Neural cell (in vitro differentiated cells): ENCODE results near the gene USP6. TPM values are rescaled to one million over a fixed set of nuclear protein-coding genes. Genes with fewer than 3 reads are reported as not detected.
"Not testable (repeated sequence)": the region's sequence is repeated elsewhere in the genome, so short reads cannot be mapped to it uniquely, and the experiment has no call there.

Source experiments
- H2AFZ ChIP-seq: fragments of 200-600, 300-800 bp; sonication (generic), shearing (Covaris generic); 2 replicates; pipeline ENCODE4 v1.6.0; 2014; ENCODE audit warnings: low read depth, mild to moderate bottlenecking, antibody characterized with exemption, low read length, moderate library complexity
- H3F3A ChIP-seq: fragments of 200-600 bp; shearing (Covaris generic); 2 replicates; pipeline ENCODE4 v1.6.1; 2016; ENCODE audit warnings: mild to moderate bottlenecking, moderate library complexity, mixed read lengths, antibody characterized with exemption, low read length; ENCODE audit not compliant: insufficient read depth, poor library complexity, severe bottlenecking
- H3K27ac ChIP-seq: fragments of 200-600, 300-800 bp; sonication (generic), shearing (Covaris generic); 2 replicates; pipeline ENCODE4 v1.5.1; 2014; ENCODE audit warnings: mild to moderate bottlenecking, low read length, moderate library complexity
- H3K27me3 ChIP-seq: fragments of 300-800, 200-600 bp; sonication (generic), shearing (Covaris generic); 2 replicates; pipeline ENCODE4 v1.6.0; 2014; ENCODE audit warnings: mild to moderate bottlenecking, low read depth, low read length, moderate library complexity; ENCODE audit not compliant: insufficient read depth
- H3K36me3 ChIP-seq: fragments of 300-800, 200-600 bp; sonication (generic), shearing (Covaris generic); 2 replicates; pipeline ENCODE4 v1.5.1; 2014; ENCODE audit warnings: mild to moderate bottlenecking, antibody characterized with exemption, low read length, moderate library complexity; ENCODE audit not compliant: insufficient read depth
- H3K4me2 ChIP-seq: fragments of 300-800, 200-600 bp; sonication (generic), shearing (Covaris generic); 2 replicates; pipeline ENCODE4 v1.6.0; 2014; ENCODE audit warnings: mild to moderate bottlenecking, low read length
- H3K4me3 ChIP-seq: fragments of 300-800, 200-600 bp; sonication (generic), shearing (Covaris generic); 2 replicates; pipeline ENCODE4 v1.5.1; 2014; ENCODE audit warnings: mild to moderate bottlenecking, low read length, moderate library complexity
- H3K79me2 ChIP-seq: fragments of 200-600 bp; shearing (Covaris generic); replicated peaks from 2 replicates; pipeline ENCODE4 v1.6.0; 2014; ENCODE audit warnings: mild to moderate bottlenecking, low read length, moderate library complexity; ENCODE audit not compliant: insufficient read depth
- H3K9ac ChIP-seq: fragments of 300-800, 200-600 bp; sonication (generic), shearing (Covaris generic); 2 replicates; pipeline ENCODE4 v1.6.1; 2016; ENCODE audit warnings: mild to moderate bottlenecking, low read length, mixed read lengths
- H3K9me2 ChIP-seq: fragments of 200-600 bp; shearing (Covaris generic); 2 replicates; pipeline ENCODE4 v1.6.1; 2016; ENCODE audit warnings: mild to moderate bottlenecking, low read length, mixed read lengths; ENCODE audit not compliant: insufficient read depth
- H3K9me3 ChIP-seq: fragments of 200-600, 300-800 bp; sonication (generic), shearing (Covaris generic); 2 replicates; pipeline ENCODE4 v1.6.1; 2016; ENCODE audit warnings: mild to moderate bottlenecking, mixed run types, low read length, moderate library complexity, mixed read lengths
- H4K20me1 ChIP-seq: fragments of 200-600 bp; shearing (Covaris generic); 2 replicates; pipeline ENCODE4 v1.6.1; 2016; ENCODE audit warnings: mild to moderate bottlenecking, mixed run types; ENCODE audit not compliant: insufficient read depth
- CTCF ChIP-seq: fragments of 450-650 bp; IDR thresholded peaks from 2 replicates; pipeline ENCODE4 v1.5.1; 2014; ENCODE audit warnings: antibody characterized with exemption, mild to moderate bottlenecking, moderate library complexity; ENCODE audit not compliant: poor library complexity, severe bottlenecking
- EP300 ChIP-seq: fragments of 450-650 bp; conservative IDR thresholded peaks from 2 replicates; pipeline ENCODE4 v1.6.1; 2014; ENCODE audit warnings: antibody characterized with exemption, mild to moderate bottlenecking, moderate library complexity; ENCODE audit not compliant: poor library complexity, severe bottlenecking
- EZH2 ChIP-seq: fragments of 200-600, 300-800 bp; shearing (Covaris generic), sonication (generic); IDR thresholded peaks from 2 replicates; pipeline ENCODE4 v1.6.1; 2014; ENCODE audit warnings: antibody characterized with exemption, low read length, borderline replicate concordance, mild to moderate bottlenecking; ENCODE audit not compliant: insufficient read depth, poor library complexity, severe bottlenecking
- MXI1 ChIP-seq: fragments of 450-650 bp; conservative IDR thresholded peaks from 2 replicates; pipeline ENCODE4 v1.6.1; 2014; ENCODE audit warnings: antibody characterized with exemption, mild to moderate bottlenecking; ENCODE audit not compliant: poor library complexity, severe bottlenecking
- POLR2AphosphoS5 ChIP-seq: IDR thresholded peaks from 2 replicates; pipeline ENCODE4 v1.6.1; 2012
- RAD21 ChIP-seq: fragments of 450-650 bp; conservative IDR thresholded peaks from 2 replicates; pipeline ENCODE4 v1.6.1; 2014; ENCODE audit warnings: antibody characterized with exemption, mild to moderate bottlenecking, moderate library complexity
- SMC3 ChIP-seq: fragments of 450-650 bp; conservative IDR thresholded peaks from 2 replicates; pipeline ENCODE4 v1.6.1; 2014; ENCODE audit warnings: antibody characterized with exemption, mild to moderate bottlenecking, moderate library complexity; ENCODE audit not compliant: poor library complexity
- TAF1 ChIP-seq: IDR thresholded peaks from 2 replicates; pipeline ENCODE4 v1.6.1; 2012; ENCODE audit warnings: low read depth
- polyA plus RNA-seq: library from polyadenylated mRNA; depleted of rRNA; stranded (reverse); fragments of >200 nt; gene quantifications from 2 replicates; pipeline ENCODE4 v1.2.3, GENCODE V29; 2014
- TF ChIP-seq, protein P1 (sequence below): IDR thresholded peaks from 2 replicates; pipeline ENCODE4 v1.6.1; 2012; ENCODE audit warnings: borderline replicate concordance

Gene USP6
- polyA plus RNA-seq, 1 donor from 2014 or later = not detected

DNA sequence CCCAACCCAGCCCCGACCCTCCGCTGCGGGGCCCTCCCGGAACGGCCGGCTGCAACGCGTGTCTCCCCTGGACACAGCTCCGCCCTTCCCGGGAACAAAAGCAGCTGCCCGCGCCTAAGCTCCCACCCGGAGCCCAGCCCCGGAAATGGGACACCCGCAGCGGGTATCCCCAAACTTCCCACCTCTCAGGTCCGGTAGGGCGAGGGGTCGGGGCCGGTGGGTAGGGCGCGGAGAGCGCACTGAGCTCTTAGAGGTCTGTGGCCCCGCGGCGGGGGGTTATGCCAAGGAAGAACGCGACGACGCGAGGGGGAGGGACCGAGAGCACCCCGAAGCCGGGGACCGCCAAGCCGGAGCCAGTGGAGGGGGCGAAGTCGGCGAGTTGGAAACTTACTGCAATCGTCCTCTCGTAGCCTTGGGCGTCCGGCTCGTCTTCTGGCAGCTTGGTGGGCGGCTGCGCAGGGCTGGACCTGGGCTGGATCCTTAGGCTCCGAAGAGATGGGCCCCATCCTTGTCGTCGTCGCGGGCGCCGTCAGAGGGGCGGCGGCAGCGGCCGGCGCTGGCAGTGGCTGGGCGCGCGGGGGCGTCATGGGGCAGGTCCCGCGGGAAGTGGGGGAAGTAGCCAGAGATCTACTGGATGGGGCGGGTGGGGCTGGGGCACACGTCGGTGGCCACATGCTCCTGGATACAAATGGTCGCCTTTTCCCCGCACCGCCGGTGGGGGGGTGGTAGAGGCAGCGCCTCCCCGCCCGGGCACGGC, 6.9 kb downstream of the USP6 start:
- no peaks in the 10 kb centered on the region for H3K9me2 ChIP-seq
- H2AFZ ChIP-seq = no peak overlapping the region
- H3K36me3 ChIP-seq = no peaks in the 10 kb centered on the region
- no peak overlapping the region for H3K27ac ChIP-seq
- H3K9me3 ChIP-seq = peaks cover 4% of the 10 kb centered on the region
- no peak overlapping the region for H3K9ac ChIP-seq
- H3K79me2 ChIP-seq = no peaks in the 10 kb centered on the region
- H3K4me3 ChIP-seq = no peak overlapping the region
- H3K4me2 ChIP-seq = no peak overlapping the region
- peaks cover 10% of the 10 kb centered on the region for H3K27me3 ChIP-seq
- no peaks in the 10 kb centered on the region for H4K20me1 ChIP-seq
- no peak for TF ChIP-seq CTCF
- no peak for TF ChIP-seq EP300
- no peak for TF ChIP-seq SMC3
- no peak for TF ChIP-seq TAF1
- no peak for TF ChIP-seq RAD21
- TF ChIP-seq POLR2AphosphoS5 = no peak
- TF ChIP-seq, protein P1, sequence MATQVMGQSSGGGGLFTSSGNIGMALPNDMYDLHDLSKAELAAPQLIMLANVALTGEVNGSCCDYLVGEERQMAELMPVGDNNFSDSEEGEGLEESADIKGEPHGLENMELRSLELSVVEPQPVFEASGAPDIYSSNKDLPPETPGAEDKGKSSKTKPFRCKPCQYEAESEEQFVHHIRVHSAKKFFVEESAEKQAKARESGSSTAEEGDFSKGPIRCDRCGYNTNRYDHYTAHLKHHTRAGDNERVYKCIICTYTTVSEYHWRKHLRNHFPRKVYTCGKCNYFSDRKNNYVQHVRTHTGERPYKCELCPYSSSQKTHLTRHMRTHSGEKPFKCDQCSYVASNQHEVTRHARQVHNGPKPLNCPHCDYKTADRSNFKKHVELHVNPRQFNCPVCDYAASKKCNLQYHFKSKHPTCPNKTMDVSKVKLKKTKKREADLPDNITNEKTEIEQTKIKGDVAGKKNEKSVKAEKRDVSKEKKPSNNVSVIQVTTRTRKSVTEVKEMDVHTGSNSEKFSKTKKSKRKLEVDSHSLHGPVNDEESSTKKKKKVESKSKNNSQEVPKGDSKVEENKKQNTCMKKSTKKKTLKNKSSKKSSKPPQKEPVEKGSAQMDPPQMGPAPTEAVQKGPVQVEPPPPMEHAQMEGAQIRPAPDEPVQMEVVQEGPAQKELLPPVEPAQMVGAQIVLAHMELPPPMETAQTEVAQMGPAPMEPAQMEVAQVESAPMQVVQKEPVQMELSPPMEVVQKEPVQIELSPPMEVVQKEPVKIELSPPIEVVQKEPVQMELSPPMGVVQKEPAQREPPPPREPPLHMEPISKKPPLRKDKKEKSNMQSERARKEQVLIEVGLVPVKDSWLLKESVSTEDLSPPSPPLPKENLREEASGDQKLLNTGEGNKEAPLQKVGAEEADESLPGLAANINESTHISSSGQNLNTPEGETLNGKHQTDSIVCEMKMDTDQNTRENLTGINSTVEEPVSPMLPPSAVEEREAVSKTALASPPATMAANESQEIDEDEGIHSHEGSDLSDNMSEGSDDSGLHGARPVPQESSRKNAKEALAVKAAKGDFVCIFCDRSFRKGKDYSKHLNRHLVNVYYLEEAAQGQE = no peak
- no peak for TF ChIP-seq MXI1
- TF ChIP-seq EZH2 = no peak
- H3F3A ChIP-seq = no peaks in the 10 kb centered on the region

DNA sequence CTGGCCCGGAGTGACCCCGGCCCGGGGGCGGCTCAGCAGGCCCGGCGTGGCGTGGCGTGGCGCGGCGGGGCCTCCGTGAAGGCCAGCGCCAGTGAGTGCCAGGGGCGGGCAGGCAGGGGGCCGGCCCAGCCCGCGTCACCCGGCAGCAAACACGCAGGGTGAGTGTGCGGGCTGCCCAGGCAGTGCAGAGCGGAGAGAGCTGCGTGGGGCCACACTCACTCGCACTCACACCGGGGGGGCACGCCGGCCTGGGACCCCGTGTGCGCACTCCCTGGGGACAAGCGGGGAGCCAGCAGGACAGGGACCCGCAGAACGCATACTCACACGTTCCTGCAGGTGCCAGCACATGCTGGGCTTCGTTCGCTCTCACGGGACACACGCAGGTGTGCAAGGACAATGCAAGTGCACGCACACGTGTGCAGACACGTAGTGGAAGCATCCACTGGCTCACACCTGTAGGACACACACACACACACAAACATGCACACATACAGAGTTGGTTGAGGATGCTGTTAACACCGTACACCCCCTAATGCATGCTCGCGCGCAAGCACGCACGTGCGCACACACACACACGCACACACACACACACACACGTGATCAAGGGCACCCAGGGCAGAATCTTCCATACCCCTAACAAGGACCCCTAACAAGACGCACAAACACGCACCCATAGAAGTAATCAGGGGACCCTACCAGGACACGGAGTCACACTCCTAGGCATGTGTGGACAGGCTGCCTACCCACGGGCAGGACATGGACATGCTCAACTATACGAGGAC, 7.7 kb downstream of the USP6 start:
- Histone ChIP-seq H4K20me1 (no peaks in the 10 kb centered on the region), H3F3A (no peaks in the 10 kb centered on the region), H3K4me2 (no peak overlapping the region), H3K79me2 (no peaks in the 10 kb centered on the region), H2AFZ (no peak overlapping the region), H3K4me3 (no peak overlapping the region), H3K36me3 (no peaks in the 10 kb centered on the region), H3K27me3 (peaks cover 10% of the 10 kb centered on the region), H3K9ac (no peak overlapping the region), H3K9me2 (no peaks in the 10 kb centered on the region), H3K9me3 (no peaks in the 10 kb centered on the region), H3K27ac (no peak overlapping the region)
- TF ChIP-seq MXI1 (no peak), POLR2AphosphoS5 (no peak), SMC3 (no peak), EP300 (no peak), TAF1 (no peak)

DNA sequence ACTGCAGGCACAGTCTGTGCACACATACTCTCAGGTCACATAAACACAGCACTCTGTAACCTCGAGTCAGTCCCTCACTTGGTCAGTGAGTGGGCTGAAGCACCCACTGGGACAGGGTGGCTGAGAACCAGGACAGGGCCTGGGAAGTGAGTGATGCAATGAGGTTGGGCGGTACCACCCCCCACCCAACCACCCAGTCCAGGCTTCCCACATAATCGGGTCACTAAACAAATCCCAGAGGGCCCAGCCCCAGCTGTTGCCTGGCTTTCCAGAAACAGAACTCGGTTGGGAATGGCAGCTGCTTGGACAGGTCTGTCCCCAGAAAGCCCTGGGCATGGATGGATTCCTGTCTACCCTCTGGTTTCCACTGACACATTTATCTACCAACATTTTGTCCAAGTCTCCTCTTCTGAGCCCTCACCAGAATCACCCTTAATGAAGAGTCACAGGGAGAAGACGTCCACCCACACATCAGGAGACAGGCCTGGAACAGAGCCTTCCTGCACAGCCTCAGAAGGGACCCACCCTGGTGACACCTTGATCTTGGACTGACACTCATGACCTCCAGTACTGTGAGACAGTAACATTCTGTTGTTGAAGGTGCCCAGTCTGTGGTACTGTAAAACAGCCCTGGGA, 8.4 kb downstream of the USP6 start:
- not testable (repeated sequence) for H3K27me3 ChIP-seq, H3K79me2 ChIP-seq, H3K9me3 ChIP-seq, H3K36me3 ChIP-seq, H3K9ac ChIP-seq, H3K4me3 ChIP-seq, H3F3A ChIP-seq, H3K9me2 ChIP-seq, H2AFZ ChIP-seq, H4K20me1 ChIP-seq, H3K4me2 ChIP-seq, H3K27ac ChIP-seq

- H3K4me2 ChIP-seq, H3K27ac ChIP-seq, H2AFZ ChIP-seq, H3K9me2 ChIP-seq, H3K36me3 ChIP-seq, H3K9me3 ChIP-seq, H3K9ac ChIP-seq, H3K79me2 ChIP-seq, H3K27me3 ChIP-seq, H4K20me1 ChIP-seq, H3K4me3 ChIP-seq, H3F3A ChIP-seq: not testable (repeated sequence)
Observed at GRCh38 chr17:5124896-5125295, 9.1 kb downstream of the USP6 start.
